ENCODE data around the gene MAK. TPM values are rescaled to one million over a fixed set of nuclear protein-coding genes. Genes with fewer than 3 reads are reported as not detected.

Gene MAK
- 61.8 TPM for total RNA-seq

GRCh38 chr6:10837995-10838793 lies at the start of gene MAK:
Gene MAK (minus strand): TSS chr6:10838539. CDS start chr6:10830648, 7,891 bp downstream.

GRCh38 chr6:10886691-10887502 lies 48.6 kb upstream of the MAK start, which contains the start of gene SYCP2L:
Gene SYCP2L (plus strand): TSS chr6:10887052. CDS start chr6:10887127, 75 bp downstream.

GRCh38 chr6:10747251-10747972 lies 90.9 kb downstream of the MAK start, which contains the start of gene TMEM14B:
Gene TMEM14B (plus strand): TSS chr6:10747805. CDS start chr6:10749246, 1,441 bp downstream.

GRCh38 chr6:10722820-10723566 lies 115.3 kb downstream of the MAK start, which contains the start of gene TMEM14C:
Gene TMEM14C (plus strand): TSS chr6:10723070. CDS start chr6:10724614, 1,544 bp downstream.

Other genes with a start within 250 kb of the MAK start
- not detected for gene C6orf52, start 143.9 kb downstream of the MAK start, total RNA-seq
- gene PAK1IP1, start 143.6 kb downstream of the MAK start, total RNA-seq, result 12.8 TPM
- 73.2 TPM for gene TMEM14C, start 115.5 kb downstream of the MAK start, total RNA-seq
- gene TMEM14B, start 90.7 kb downstream of the MAK start, total RNA-seq, result 61.5 TPM
- gene GCM2, start 43.5 kb upstream of the MAK start, total RNA-seq, result not detected
- gene SYCP2L, start 48.5 kb upstream of the MAK start, total RNA-seq, result 3.2 TPM
- gene ELOVL2, start 205.8 kb upstream of the MAK start, total RNA-seq, result 19.6 TPM